ENCODE results near the gene TBL1Y. TPM values are rescaled to one million over a fixed set of nuclear protein-coding genes. Genes with fewer than 3 reads are reported as not detected.

TBL1Y gene
- total RNA-seq, 1 donor from 2014 or later = not detected

GRCh38 chrY:6977783-6978182, 67.3 kb downstream of the TBL1Y start:
- H3K36me3 ChIP-seq = no peaks in the 10 kb centered on the region
- intact Hi-C loops (cut with DNase I) = no loop called here

GRCh38 chrY:6983221-6983620, 72.7 kb downstream of the TBL1Y start:
- Histone ChIP-seq H3K36me3 (no peaks in the 10 kb centered on the region), H3K27ac (no peak overlapping the region), H3K27me3 (no peaks in the 10 kb centered on the region), H3K9me3 (no peaks in the 10 kb centered on the region), H3K4me1 (no peaks in the 10 kb centered on the region), H3K4me3 (no peak overlapping the region)
- no peak for TF ChIP-seq CTCF (IDR thresholded peaks at IDR 0.05)
- intact Hi-C loops (cut with DNase I) = no loop called here
- DNase-seq (ENCODE audit: low spot score in 2 of 2) = no peak

More at GRCh38 chrY:6977783-6978182, 67.3 kb downstream of the TBL1Y start:
- Histone ChIP-seq H3K4me3 (no peak overlapping the region), H3K9me3 (no peaks in the 10 kb centered on the region), H3K4me1 (no peaks in the 10 kb centered on the region), H3K27me3 (no peaks in the 10 kb centered on the region), H3K27ac (no peak overlapping the region)
- DNase-seq (ENCODE audit: low spot score in 2 of 2) = no peak
- TF ChIP-seq CTCF (IDR thresholded peaks at IDR 0.05) = no peak

- H3K4me3 ChIP-seq = no peak overlapping the region
- DNase-seq (ENCODE audit: low spot score in 2 of 2) = no peak
- intact Hi-C loops (cut with DNase I) = no loop called here
- no peaks in the 10 kb centered on the region for H3K27me3 ChIP-seq
- H3K36me3 ChIP-seq = no peaks in the 10 kb centered on the region
- H3K4me1 ChIP-seq = no peaks in the 10 kb centered on the region
- no peaks in the 10 kb centered on the region for H3K9me3 ChIP-seq
- TF ChIP-seq CTCF (IDR thresholded peaks at IDR 0.05) = no peak
- no peak overlapping the region for H3K27ac ChIP-seq
Measured at GRCh38 chrY:6987811-6988210, 77.3 kb downstream of the TBL1Y start.

- Histone ChIP-seq H3K27me3 (no peaks in the 10 kb centered on the region), H3K9me3 (no peaks in the 10 kb centered on the region), H3K4me1 (no peaks in the 10 kb centered on the region), H3K4me3 (no peak overlapping the region), H3K27ac (no peak overlapping the region), H3K36me3 (no peaks in the 10 kb centered on the region)
- intact Hi-C loops (cut with DNase I) = no loop called here
- no peak for TF ChIP-seq CTCF (IDR thresholded peaks at IDR 0.05)
- DNase-seq (ENCODE audit: low spot score in 2 of 2) = no peak
Measured at GRCh38 chrY:6989886-6990620, 79.6 kb downstream of the TBL1Y start.

GRCh38 chrY:6992041-6992440, 81.5 kb downstream of the TBL1Y start:
- Histone ChIP-seq H3K27ac (no peak overlapping the region), H3K4me1 (no peaks in the 10 kb centered on the region), H3K4me3 (no peak overlapping the region), H3K36me3 (no peaks in the 10 kb centered on the region), H3K9me3 (no peaks in the 10 kb centered on the region), H3K27me3 (no peaks in the 10 kb centered on the region)
- no peak for DNase-seq (ENCODE audit: low spot score in 2 of 2)
- no peak for TF ChIP-seq CTCF (IDR thresholded peaks at IDR 0.05)
- intact Hi-C loops (cut with DNase I) = no loop called here
